HG03159 (cell line): ENCODE data around the gene IGFLR1.
"Not testable (repeated sequence)": the region's sequence is repeated elsewhere in the genome, so short reads cannot be mapped to it uniquely, and the experiment has no call there.

Experiments used
- ATAC-seq: cut with Tn5 transposase; IDR thresholded peaks from one replicate; pipeline ENCODE4 v1.9.1; 2021; ENCODE audit warnings: mild to moderate bottlenecking, moderate library complexity; ENCODE audit not compliant: unreplicated experiment

Gene IGFLR1

DNA sequence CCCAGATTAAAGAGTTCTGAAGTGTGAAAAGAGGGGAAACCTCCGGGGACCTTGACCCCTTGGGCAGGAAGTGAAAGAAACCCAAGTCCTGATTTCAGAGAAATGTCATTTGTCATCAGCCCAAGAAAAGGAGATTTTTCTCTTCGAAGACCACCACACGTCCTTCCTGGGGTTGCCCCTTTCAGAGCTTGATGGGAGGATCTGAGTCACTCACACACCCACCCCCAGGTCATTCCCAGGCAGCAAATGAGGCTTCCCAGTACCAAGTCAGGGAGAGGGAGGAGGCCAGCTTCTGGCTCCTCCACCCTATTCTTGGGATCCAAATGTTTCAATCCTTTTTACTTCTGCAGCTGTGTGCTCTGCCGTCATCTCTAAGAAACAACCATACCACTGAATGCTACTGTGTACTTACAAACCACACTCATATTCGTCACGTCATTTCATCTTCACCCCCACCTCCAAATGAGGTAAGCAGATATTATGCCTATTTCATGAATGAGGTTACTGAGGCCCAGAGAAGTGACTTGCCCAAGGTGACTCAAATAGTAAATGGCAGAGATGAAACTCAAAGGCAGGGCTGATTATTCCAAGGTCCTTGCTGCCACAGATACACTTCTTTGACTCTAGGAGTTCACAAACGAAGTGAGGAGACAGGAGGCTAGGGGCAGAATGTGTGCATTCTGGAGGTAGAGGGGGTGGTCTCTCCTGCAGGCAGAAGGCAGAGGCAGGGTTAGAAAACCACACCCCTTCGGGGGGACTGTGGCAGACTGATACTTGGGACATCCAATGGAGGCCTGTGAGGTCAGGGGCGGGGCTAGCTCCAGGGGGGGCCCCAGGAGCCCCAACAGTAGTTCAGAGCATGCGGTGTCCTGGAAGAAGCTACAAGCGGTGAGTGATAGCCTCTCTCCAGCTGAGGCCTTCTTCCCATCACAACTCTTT lies 29.4 kb downstream of the IGFLR1 start:
- no peak for ATAC-seq

- ATAC-seq = no peak
These were observed 31.2 kb downstream of the IGFLR1 start for GRCh38 chr19:35710784-35711723.

DNA sequence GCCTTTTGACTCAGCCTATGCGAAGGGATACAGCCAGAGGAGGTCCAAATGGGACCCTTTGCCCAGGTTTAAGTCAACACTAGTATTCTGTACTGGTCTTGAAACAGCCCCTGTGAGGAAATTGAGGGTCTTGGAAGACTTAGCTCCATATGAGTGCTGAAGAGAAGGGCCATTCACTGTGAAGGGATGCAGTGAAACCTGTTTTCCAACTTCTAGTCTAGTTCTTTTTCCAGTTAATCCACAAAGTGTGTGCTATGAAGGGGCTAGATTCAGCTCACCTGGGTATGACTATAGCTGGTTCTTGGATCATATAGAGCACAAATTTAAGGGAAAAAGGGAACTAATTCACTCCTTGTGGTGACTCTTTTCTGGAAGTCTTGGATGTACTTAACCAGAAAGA lies 33.9 kb downstream of the IGFLR1 start:
- ATAC-seq = no peak

DNA sequence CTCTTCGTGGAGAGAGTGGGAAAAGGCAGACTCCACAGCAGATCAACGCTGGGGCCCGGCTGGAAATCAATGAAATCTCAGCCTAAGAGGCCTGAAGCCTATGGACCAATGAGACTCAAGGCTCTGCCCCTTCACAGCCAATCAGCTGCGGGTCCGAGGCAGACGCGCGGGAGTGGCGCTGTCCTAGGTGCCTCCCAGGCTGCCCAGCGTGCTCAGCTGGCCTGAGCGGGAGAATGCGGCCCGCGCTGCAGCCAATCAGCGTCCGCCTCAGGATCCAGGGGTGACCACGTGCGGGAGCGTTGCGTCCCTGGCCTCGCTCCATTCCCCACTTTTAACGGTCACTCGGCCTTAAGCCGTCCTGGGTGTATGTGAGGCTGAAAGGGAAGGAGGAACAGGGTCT lies 38.0 kb downstream of the IGFLR1 start, which contains the start of gene ZBTB32:
ZBTB32 (plus strand) TSS at position 341 of the 400 bp plus-strand sequence. CDS start 10,069 bp downstream, outside the sequence.
- ATAC-seq = no peak

DNA sequence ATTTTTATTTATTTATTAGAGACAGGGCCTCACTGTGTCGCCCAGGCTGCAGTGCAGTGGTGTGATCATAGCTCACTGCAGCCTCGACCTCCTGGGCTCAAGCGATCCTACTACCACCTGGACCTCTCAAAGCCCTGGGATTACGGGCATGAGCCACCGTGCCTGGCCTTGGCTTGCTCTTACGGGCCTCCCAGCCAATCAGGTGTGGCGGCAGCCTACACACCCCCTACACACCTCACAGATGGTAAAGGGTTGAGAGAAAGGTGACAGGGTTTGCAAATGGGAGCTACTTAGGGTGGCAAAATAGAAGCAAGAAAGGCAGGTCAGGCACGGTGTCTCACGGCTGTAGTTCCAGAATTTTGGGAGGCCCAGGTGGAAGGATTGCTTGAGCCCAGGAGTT lies 38.9 kb downstream of the IGFLR1 start:
- ATAC-seq = no peak

- ATAC-seq = peak; percentile 95
These were observed 39.8 kb downstream of the IGFLR1 start for GRCh38 chr19:35702223-35703012.

GRCh38 chr19:35696835-35697234 lies 45.4 kb downstream of the IGFLR1 start:
- no peak for ATAC-seq

- ATAC-seq = no peak
These were observed 46.3 kb downstream of the IGFLR1 start for GRCh38 chr19:35695895-35696422.

DNA sequence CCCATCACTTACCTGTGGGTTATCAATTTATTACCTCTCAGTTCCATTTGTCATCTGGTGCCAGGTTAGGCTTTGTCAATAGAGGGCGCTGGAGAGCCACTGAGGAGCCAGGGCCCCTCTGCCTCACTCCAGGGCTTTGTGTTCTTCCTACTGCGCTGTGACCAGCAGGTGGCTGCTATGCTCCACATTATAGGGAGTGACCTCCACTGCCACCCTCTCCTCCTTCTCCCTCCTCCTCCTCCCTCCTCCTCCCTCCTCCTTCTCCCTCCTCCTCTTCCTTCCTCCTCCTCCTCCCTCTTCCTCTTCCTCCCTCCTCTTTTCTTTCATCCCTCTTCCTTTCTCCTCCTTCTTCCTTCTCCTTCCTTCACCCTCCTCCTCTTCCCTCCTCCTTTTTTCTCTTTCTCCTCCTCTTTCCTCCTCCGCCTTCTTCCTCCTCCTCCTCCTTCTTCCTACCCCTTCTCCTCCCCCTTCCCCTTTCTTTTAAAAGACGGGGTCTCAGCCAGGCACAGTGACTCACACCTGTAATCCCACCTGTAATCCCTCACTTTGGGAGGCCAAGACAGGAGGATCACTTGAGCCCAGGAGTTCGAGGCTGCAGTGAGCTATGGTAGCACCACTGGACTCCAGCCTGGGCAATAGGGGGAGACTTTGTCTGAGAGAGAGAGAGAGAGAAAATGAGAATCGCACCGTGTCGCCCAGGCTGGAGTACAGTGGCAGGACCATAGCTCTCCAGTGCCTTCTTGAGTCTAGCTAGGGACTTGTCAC lies 48.2 kb downstream of the IGFLR1 start:
- ATAC-seq = peak; percentile 73

DNA sequence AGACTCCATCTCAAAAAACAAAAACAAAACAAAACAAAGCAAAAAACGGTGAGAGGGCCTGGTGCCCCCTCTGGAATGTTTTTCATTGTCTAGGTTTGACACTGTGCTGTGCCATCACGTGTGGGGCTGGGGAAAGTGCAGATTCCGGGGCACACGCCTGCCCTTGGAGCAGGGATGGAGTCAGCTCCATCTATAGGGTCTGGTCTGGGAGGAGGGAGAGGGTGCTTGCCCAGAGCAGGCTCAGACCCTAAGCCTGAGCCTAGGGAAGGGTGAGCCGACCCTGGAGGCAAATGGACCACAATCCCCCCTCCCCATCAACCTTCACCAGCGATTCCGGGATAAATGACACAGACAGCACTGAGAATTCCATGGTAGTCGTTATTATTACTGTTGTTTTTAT lies 48.8 kb downstream of the IGFLR1 start:
- no peak for ATAC-seq

- no peak for ATAC-seq
These were observed 50.2 kb downstream of the IGFLR1 start for GRCh38 chr19:35692010-35692409.

DNA sequence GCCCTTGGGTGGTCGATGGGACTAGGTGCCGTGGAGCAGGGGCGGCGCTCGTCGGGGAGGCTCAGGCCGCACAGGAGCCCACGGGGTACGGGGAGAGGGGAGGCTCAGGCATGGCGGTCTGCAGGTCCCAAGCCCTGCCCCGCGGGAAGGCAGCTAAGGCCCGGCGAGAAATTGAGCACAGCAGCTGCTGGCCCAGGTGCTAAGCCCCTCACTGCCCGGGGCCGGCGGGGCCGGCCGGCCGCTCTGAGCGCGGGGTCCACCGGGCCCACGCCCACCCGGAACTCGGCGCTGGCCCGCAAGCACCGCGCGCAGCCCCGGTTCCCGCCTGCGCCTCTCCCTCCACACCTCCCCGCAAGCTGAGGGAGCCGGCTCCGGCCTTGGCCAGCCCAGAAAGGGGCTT lies 51.1 kb downstream of the IGFLR1 start:
- ATAC-seq = not testable (repeated sequence)

GRCh38 chr19:35689836-35690235 lies 52.4 kb downstream of the IGFLR1 start:
- no peak for ATAC-seq
